ENCODE measurements around the gene WDR37.

The WDR37 gene

DNA sequence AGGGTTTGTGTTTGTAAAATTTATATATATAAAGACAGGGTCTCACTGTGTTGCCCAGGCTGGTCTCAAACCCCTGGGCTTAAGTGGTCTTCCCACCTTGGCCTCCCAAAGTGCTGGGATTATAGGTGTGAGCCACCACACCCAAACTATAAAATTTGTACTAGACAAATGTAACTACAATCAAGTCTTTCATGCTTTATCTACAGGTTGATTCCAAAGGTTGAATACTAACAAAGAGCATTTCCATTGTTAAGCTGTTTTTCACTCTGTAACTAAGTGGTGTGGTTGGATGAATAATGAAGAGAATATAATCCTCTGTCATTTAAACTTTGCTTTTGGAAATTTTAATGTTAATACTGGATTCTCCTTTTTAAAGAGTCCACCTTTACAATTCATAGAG, 22.5 kb downstream of the WDR37 start:
- no peak for DNase-seq

DNA sequence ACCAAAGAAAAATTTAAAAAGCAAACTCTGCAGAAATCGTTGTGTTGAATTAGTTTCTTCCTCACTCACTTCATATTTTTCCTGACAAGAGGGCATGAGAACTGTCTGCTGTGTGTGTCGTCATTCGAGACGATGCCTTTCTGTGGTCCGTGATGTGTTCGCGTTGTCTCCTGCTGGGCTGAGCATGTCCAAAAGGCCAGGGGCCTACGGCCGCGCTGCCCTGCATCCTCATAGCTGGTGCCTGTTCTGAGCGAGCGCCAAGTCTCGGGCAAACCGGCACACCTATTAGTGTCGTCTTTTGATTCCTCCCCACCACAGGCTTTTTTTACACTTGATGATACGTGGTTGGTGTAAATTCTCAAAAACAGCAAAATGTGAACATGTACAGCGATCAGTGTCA, 27.4 kb downstream of the WDR37 start:
- no peak for DNase-seq

- no peak for DNase-seq
Observed at GRCh38 chr10:1084011-1084950, 28.1 kb downstream of the WDR37 start.

DNA sequence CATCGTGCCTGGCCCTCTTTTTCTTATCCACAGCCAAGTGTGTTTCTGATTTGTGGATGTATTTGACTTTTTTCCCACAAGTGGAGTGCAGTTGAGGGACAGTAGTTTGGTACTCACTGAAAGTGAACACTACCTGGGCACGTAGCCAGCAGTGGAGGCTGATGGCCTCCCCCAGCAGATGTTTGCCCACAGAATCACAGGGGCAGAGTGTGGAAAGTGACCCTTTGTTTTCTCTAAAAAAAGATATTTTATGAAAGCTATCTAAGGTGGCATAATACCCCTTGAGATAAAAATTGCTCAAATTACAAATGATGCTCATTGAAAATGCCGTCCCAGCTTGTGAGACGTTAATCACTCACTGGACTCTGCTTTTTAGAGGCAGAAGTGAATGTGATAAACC, 29.1 kb downstream of the WDR37 start:
- DNase-seq, result peak; percentile 12

GRCh38 chr10:1086787-1087186, 30.6 kb downstream of the WDR37 start:
- no peak for DNase-seq

DNA sequence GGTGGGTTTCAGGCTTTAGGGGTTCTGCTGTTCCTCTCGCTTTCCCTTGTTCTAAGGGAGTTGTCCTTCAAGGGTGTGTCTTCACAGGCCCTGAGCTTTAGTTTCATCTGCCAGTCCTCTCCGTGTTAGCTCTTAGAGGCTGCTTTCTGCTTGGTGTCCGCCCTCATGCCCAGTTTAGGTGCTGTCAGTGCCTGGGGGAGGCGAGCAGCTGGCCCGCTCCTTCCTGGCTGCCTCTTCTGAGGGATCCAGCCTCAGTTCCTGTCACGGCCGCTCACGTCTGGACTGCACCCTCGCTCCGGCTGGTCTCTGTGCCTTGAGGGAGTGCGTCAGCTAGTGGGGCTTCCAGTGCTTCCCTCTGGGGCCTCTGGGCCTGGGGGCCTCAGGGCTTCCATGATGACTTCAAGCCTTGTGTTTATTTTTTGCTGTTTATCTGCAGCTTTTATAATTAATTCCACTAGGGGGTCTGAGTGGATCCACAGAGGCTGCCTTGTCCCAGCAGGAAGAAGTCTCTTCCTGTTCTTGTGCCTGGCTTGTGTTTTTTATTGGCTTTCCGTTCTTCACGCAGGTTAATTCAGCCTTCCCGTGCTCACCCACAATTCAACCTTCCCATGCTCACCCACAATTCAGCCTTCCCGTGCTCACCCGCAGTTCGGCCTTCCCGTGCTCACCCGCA, 33.0 kb downstream of the WDR37 start:
- no peak for DNase-seq

DNA sequence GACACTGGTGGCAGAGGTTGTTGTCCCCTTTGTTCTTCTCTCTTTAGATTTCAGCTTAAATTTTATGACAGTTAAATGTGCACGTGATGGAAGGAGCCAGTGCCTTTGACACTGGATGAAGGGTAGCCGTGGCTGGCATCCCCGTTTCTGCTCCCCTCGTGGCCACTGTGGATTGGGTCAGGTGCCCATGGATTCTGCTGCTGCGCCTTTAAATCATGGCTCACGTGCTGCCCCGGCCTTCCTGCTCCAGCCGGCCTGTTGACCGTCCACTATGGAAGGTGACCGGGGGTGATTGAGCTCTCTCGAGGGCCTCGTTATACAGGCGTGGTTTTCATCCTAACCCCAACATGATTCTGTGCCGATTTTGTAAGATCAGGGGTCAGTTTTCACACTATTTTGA, 34.5 kb downstream of the WDR37 start:
- no peak for DNase-seq

DNA sequence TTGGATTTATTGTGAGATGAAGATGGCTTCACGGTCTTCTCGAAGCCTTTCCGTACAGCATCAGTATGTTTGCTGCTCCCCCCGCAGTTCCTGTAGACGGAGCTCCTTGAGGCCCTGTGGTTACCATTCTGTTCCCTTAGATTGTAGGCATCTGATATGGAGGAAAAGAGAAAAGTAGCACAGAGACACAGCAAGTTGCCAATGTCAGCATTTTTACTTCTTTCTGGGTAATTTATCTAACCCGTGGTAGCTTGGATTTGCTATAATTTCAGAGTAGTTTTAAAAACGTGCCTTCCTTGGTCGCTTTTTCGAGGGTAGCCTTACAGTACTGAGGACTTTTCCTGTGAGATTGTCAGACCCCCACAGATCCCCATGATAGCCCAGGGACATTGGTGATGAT, 37.5 kb downstream of the WDR37 start:
- no peak for DNase-seq

- no peak for DNase-seq
Observed at GRCh38 chr10:1094112-1095057, 38.2 kb downstream of the WDR37 start.

DNA sequence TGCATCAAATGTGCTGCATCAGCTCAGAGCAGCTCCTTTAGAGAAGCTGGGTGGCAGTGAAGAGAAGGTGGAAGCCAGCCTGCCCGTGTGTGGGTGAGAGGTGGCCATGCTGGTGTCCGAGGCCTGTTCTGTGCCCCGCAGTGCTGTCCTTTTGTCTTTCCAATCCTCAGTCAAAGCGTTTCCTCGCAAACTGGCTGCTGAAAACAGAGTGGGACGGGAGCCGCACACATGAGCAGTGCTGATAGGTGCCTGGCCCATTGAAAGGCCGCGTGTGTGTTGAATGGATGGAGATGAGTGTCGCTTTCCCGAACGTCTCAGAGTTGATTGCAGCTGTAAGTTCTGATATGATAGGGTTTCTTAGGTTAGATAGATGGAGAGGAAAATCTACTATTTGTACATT, 39.3 kb downstream of the WDR37 start:
- DNase-seq, result no peak

- DNase-seq, result no peak
Observed at GRCh38 chr10:1096287-1096889, 40.2 kb downstream of the WDR37 start.

DNA sequence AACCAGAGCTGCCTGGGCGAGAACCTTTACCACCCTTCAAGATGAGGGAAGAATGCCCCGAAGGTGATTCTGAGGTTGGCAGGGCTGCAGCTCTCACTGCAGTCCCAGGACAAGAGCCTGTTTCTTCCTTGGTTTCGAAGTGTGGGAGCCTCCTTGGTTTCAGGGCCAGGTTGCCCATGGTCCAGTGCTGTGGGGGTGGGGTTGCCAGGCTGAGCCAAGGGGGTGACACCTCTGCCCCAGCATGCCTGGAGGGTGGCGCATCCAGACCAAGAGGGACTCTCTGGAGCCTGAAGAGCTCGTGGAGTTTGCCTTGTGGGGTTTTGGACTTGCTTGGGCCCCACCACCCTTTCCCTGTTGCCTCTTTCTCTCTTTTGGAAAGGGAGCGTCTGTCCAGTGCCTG, 41.3 kb downstream of the WDR37 start:
- DNase-seq, result no peak

DNA sequence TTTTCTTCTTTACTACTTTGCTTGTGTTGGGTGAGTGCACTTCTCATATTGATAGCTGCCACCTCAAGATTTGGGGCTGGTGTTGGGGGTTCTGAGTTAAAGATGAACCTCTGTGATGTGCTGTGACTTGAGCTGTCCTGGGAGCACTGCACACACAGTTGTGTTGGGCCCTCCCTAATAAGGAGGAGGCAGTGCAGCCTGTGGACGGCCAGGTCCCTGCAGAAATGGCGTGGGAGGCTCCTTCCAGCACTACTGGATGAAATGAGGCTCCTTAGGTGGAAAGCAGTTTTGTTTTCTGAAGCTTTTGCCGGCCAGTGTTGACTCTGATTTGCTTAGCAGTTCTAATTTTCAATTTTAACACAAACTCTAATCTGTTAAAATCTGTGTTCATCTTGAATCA, 44.0 kb downstream of the WDR37 start:
- DNase-seq, result no peak

GRCh38 chr10:1100691-1101368, 44.6 kb downstream of the WDR37 start:
- no peak for DNase-seq

- DNase-seq, result no peak
Observed at GRCh38 chr10:1101946-1102345, 45.8 kb downstream of the WDR37 start.

GRCh38 chr10:1102416-1102815, 46.2 kb downstream of the WDR37 start:
- no peak for DNase-seq

- DNase-seq, result no peak
Observed at GRCh38 chr10:1102831-1103230, 46.6 kb downstream of the WDR37 start.

GRCh38 chr10:1103551-1103950, 47.4 kb downstream of the WDR37 start:
- no peak for DNase-seq

GRCh38 chr10:1104971-1105370, 48.8 kb downstream of the WDR37 start:
- DNase-seq, result no peak

- no peak for DNase-seq
Observed at GRCh38 chr10:1107004-1107403, 50.8 kb downstream of the WDR37 start.

DNA sequence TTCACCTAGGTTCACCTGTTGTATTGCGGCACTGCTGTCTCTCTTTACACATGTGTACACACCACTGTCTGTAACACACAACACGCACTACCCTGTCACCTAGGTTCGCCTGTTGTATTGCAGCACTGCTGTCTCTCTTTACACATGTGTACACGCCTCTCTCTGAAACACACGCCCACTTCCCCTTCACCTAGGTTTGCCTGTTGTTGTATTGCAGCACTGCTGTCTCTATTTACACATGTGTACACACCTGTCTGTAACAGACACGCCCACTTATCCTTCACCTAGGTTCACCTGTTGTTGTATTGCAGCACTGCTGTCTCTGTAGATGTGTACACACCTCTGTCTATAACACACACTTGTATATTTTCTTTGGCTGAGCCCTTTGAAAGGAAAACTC, 51.5 kb downstream of the WDR37 start:
- no peak for DNase-seq

Measured in NCI-H1105 treated with DMSO at 0.1 percent for 48 hours (cell line).